CD14-positive monocyte (primary cell): ENCODE results near the gene KLHL21. TPM values are rescaled to one million over a fixed set of nuclear protein-coding genes. Genes with fewer than 3 reads are reported as not detected.

Source experiments
- DNase-seq, 3 donors: peaks; one replicate each; pipeline ENCODE4 v3.0.0-alpha.2; 2011 to 2022
- H2AFZ ChIP-seq: 2 replicates; pipeline ENCODE4 v1.6.0; 2012; ENCODE audit warnings: mild to moderate bottlenecking, low read depth, low read length, inconsistent platforms; ENCODE audit not compliant: insufficient read depth, poor library complexity, severe bottlenecking
- H3K27ac ChIP-seq, 2 donors: 1 replicate in 1 of 2; 2 replicates in 1 of 2; pipeline ENCODE4 v1.5.1; 2012 to 2013; ENCODE audit warnings: low read length in 2 of 2, control low read depth in 1 of 2, inconsistent platforms in 1 of 2, low read depth in 1 of 2, mild to moderate bottlenecking in 1 of 2
- H3K27me3 ChIP-seq, 2 donors: one replicate each; pipeline versions ENCODE4 v1.6.0 to v1.6.1; 2011 to 2013; ENCODE audit warnings: low read length in 2 of 2; ENCODE audit not compliant: control insufficient read depth in 2 of 2, insufficient read depth in 2 of 2
- H3K36me3 ChIP-seq, 2 donors: replicated peaks in 1 of 2; 1 replicate in 1 of 2; 2 replicates in 1 of 2; pipeline versions ENCODE4 v1.5.1 to v1.6.1; 2012 to 2013; ENCODE audit warnings: low read length in 2 of 2, control low read depth in 1 of 2, inconsistent platforms in 1 of 2, mild to moderate bottlenecking in 1 of 2; ENCODE audit not compliant: insufficient read depth in 2 of 2, control insufficient read depth in 1 of 2
- H3K4me1 ChIP-seq, 2 donors: 1 replicate in 1 of 2; 2 replicates in 1 of 2; pipeline versions ENCODE4 v1.5.1 to v1.6.1; 2012 to 2013; ENCODE audit warnings: low read length in 2 of 2, control low read depth in 1 of 2, inconsistent platforms in 1 of 2, mild to moderate bottlenecking in 1 of 2, moderate library complexity in 1 of 2; ENCODE audit not compliant: insufficient read depth in 2 of 2, control insufficient read depth in 1 of 2
- H3K4me2 ChIP-seq: replicated peaks from 2 replicates; pipeline ENCODE3; 2012; ENCODE audit warnings: low read length, moderate library complexity, mild to moderate bottlenecking; ENCODE audit not compliant: poor library complexity, severe bottlenecking; ENCODE audit errors: extremely low read depth
- H3K4me3 ChIP-seq, 3 experiments: fragments of 200-600 bp in 1 of 3; sonication (generic) in 1 of 3; replicated peaks in 1 of 3; 1 replicate in 2 of 3; 2 replicates in 1 of 3; pipeline ENCODE4 v1.5.1; 2011 to 2013; ENCODE audit warnings: low read length in 3 of 3, mild to moderate bottlenecking in 3 of 3, control low read depth in 2 of 3, low read depth in 2 of 3, inconsistent platforms in 1 of 3, moderate library complexity in 1 of 3
- H3K79me2 ChIP-seq: 2 replicates; pipeline ENCODE4 v1.6.0; 2012; ENCODE audit warnings: mild to moderate bottlenecking, control low read depth, inconsistent platforms, low read length, moderate library complexity; ENCODE audit not compliant: insufficient read depth
- H3K9ac ChIP-seq: 2 replicates; pipeline ENCODE4 v1.6.0; 2017; ENCODE audit warnings: low read length, mild to moderate bottlenecking; ENCODE audit not compliant: insufficient read depth, poor library complexity, severe bottlenecking
- H3K9me3 ChIP-seq, 2 donors: replicated peaks in 1 of 2; 1 replicate in 1 of 2; 2 replicates in 1 of 2; pipeline versions ENCODE4 v1.5.1 to v1.6.1; 2012 to 2013; ENCODE audit warnings: low read length in 2 of 2, control low read depth in 1 of 2; ENCODE audit not compliant: control insufficient read depth in 1 of 2, insufficient read depth in 1 of 2
- H4K20me1 ChIP-seq: 2 replicates; pipeline ENCODE4 v1.6.0; 2012; ENCODE audit warnings: mild to moderate bottlenecking, low read length, control low read depth, moderate library complexity; ENCODE audit not compliant: insufficient read depth
- H3K27ac Mint-ChIP-seq, 7 donors: one replicate each; pipeline ENCODE4 v1.8.0; 2020; ENCODE audit warnings: mild to moderate bottlenecking in 7 of 7, mixed read lengths in 7 of 7, moderate library complexity in 6 of 7, inconsistent platforms in 2 of 7
- H3K27me3 Mint-ChIP-seq, 3 donors: one replicate each; pipeline ENCODE4 v1.8.0; 2021 to 2022; ENCODE audit warnings: low read depth in 3 of 3, mild to moderate bottlenecking in 3 of 3, mixed read lengths in 3 of 3, moderate library complexity in 3 of 3, inconsistent platforms in 1 of 3
- H3K36me3 Mint-ChIP-seq, 2 donors: one replicate each; pipeline ENCODE4 v1.8.0; 2020; ENCODE audit warnings: mixed read lengths in 2 of 2, inconsistent platforms in 1 of 2, mild to moderate bottlenecking in 1 of 2
- H3K4me1 Mint-ChIP-seq: one replicate; pipeline ENCODE4 v1.8.0; 2020; ENCODE audit warnings: mild to moderate bottlenecking, mixed read lengths
- H3K4me3 Mint-ChIP-seq, 2 donors: one replicate each; pipeline ENCODE4 v1.8.0; 2020; ENCODE audit warnings: mild to moderate bottlenecking in 2 of 2, mixed read lengths in 2 of 2, moderate library complexity in 1 of 2
- H3K9me3 Mint-ChIP-seq, 7 donors: one replicate each; pipeline ENCODE4 v1.8.0; 2020 to 2022; ENCODE audit warnings: mixed read lengths in 7 of 7, mild to moderate bottlenecking in 6 of 7, moderate library complexity in 6 of 7, inconsistent platforms in 2 of 7
- CTCF ChIP-seq: fragments of 200-600 bp; IDR thresholded peaks from one replicate; pipeline ENCODE4 v1.8.0; 2022; ENCODE audit warnings: antibody characterized with exemption, mild to moderate bottlenecking
- WGBS: methylation state at CpG from one replicate; pipeline ENCODE4 v1.1.5; 2013; ENCODE audit warnings: missing lambda C conversion rate; ENCODE audit not compliant: insufficient coverage; 5-methylcytosine and 5-hydroxymethylcytosine counted together
- intact Hi-C, 2 donors: fragments of 100-400 bp; cut with micrococcal nuclease; formaldehyde crosslinking; loops; one replicate each; pipeline versions ENCODE4 v1.15.0 to v1.15.1; 2023
- polyA plus RNA-seq, 3 donors: library from polyadenylated mRNA; depleted of rRNA in 1 of 3; unstranded in 2 of 3; stranded (reverse) in 1 of 3; fragments of 300-500 nt in 2 of 3; fragments of >200 nt in 1 of 3; fragmentation: Illumina TruSeq in 2 of 3; gene quantifications; 1 replicate in 2 of 3; 2 replicates in 1 of 3; pipeline ENCODE4 v1.2.3, GENCODE V29; 2012 to 2021

The KLHL21 gene
- polyA plus RNA-seq, 3 donors: 5.9 to 31.0 (median 7.3) TPM

- Histone ChIP-seq H3K4me2 (peak overlapping the region; percentile 3), H2AFZ (no peak overlapping the region), H3K4me3 (no peak overlapping the region), H3K9ac (no peak overlapping the region), H3K36me3 (peaks cover 86 to 93% of the 10 kb centered on the region in 2 donors), H3K27me3 (no peaks in the 10 kb centered on the region), H3K4me1 (peaks cover 21 to 28% of the 10 kb centered on the region in 2 donors), H3K79me2 (peaks cover 18% of the 10 kb centered on the region), H3K9me3 (no peaks in the 10 kb centered on the region), H4K20me1 (peaks cover 100% of the 10 kb centered on the region), H3K27ac (peak overlapping the region in 1 of 2 donors; percentile 44)
- DNase-seq: no peak
- Mint-ChIP-seq H3K4me1 (peaks cover 33% of the 10 kb centered on the region), H3K27ac (peak overlapping the region in 5 of 7 donors; percentile 26 to 87 (median 77)), H3K9me3 (no peaks in the 10 kb centered on the region), H3K4me3 (no peak overlapping the region), H3K36me3 (peaks cover 70 to 89% of the 10 kb centered on the region in 2 donors), H3K27me3 (no peaks in the 10 kb centered on the region)
- intact Hi-C loops: no loop called here
- 81% methylated on average over 6 of the region's 6 CpGs for WGBS
- TF ChIP-seq CTCF: no peak
Measured at GRCh38 chr1:6591644-6592043, 11.0 kb downstream of the KLHL21 start.

GRCh38 chr1:6591222-6591621, 11.4 kb downstream of the KLHL21 start:
- WGBS: 8% methylated on average over 13 of the region's 13 CpGs
- Mint-ChIP-seq H3K9me3 (no peaks in the 10 kb centered on the region), H3K4me3 (no peak overlapping the region), H3K27ac (peak overlapping the region in 4 of 7 donors; percentile 40 to 80 (median 50)), H3K4me1 (peaks cover 32% of the 10 kb centered on the region), H3K27me3 (no peaks in the 10 kb centered on the region), H3K36me3 (peaks cover 68 to 86% of the 10 kb centered on the region in 2 donors)
- Histone ChIP-seq H3K27me3 (no peaks in the 10 kb centered on the region), H3K27ac (peak overlapping the region; percentile 10 to 44), H3K4me2 (peak overlapping the region; percentile 26), H3K79me2 (peaks cover 15% of the 10 kb centered on the region), H2AFZ (no peak overlapping the region), H3K4me3 (peak overlapping the region in 1 of 3 experiments; percentile 5), H3K9me3 (no peaks in the 10 kb centered on the region), H3K4me1 (peaks cover 21 to 27% of the 10 kb centered on the region in 2 donors), H3K36me3 (peaks cover 85 to 93% of the 10 kb centered on the region in 2 donors), H3K9ac (no peak overlapping the region), H4K20me1 (peaks cover 100% of the 10 kb centered on the region)
- no peak for TF ChIP-seq CTCF
- intact Hi-C loops: no loop called here
- peak; percentile 45 to 55 (median 46) for DNase-seq
